ENCODE measurements around the gene TCF12.

Gene TCF12

GRCh38 chr15:57273402-57273801, 355.0 kb downstream of the TCF12 start:
- Histone ChIP-seq H3K27me3 (no peaks in the 10 kb centered on the region), H3K9me3 (no peaks in the 10 kb centered on the region), H3K4me3 (no peak overlapping the region), H3K36me3 (peaks cover 22 to 29% (median 25%) of the 10 kb centered on the region in 3 donors), H3K4me1 (no peaks in the 10 kb centered on the region), H3K27ac (no peak overlapping the region)
- no peak for TF ChIP-seq CTCF (IDR thresholded peaks at IDR 0.05)
- DNase-seq: no peak
- intact Hi-C loops (cut with DNase I; ENCODE audit: low total_unique reads): no loop called here

GRCh38 chr15:57278439-57278838, 360.0 kb downstream of the TCF12 start:
- Histone ChIP-seq H3K27ac (no peak overlapping the region), H3K27me3 (no peaks in the 10 kb centered on the region), H3K4me1 (no peaks in the 10 kb centered on the region), H3K9me3 (no peaks in the 10 kb centered on the region), H3K36me3 (peaks cover 38 to 54% (median 41%) of the 10 kb centered on the region in 3 donors), H3K4me3 (no peak overlapping the region)
- intact Hi-C loops (cut with DNase I; ENCODE audit: low total_unique reads): no loop called here
- no peak for DNase-seq
- TF ChIP-seq CTCF (IDR thresholded peaks at IDR 0.05): no peak

- Histone ChIP-seq H3K27me3 (no peaks in the 10 kb centered on the region), H3K4me1 (no peaks in the 10 kb centered on the region), H3K36me3 (peaks cover 37 to 54% (median 41%) of the 10 kb centered on the region in 3 donors), H3K4me3 (no peak overlapping the region), H3K9me3 (no peaks in the 10 kb centered on the region), H3K27ac (no peak overlapping the region)
- TF ChIP-seq CTCF (IDR thresholded peaks at IDR 0.05): no peak
- intact Hi-C loops (cut with DNase I; ENCODE audit: low total_unique reads): no loop called here
- DNase-seq: no peak
These were observed 362.0 kb downstream of the TCF12 start for GRCh38 chr15:57280464-57280863.

GRCh38 chr15:57281321-57281720, 362.9 kb downstream of the TCF12 start:
- Histone ChIP-seq H3K36me3 (peaks cover 45 to 59% (median 46%) of the 10 kb centered on the region in 3 donors), H3K27me3 (no peaks in the 10 kb centered on the region), H3K9me3 (no peaks in the 10 kb centered on the region), H3K4me1 (no peaks in the 10 kb centered on the region), H3K27ac (no peak overlapping the region), H3K4me3 (no peak overlapping the region)
- no peak for TF ChIP-seq CTCF (IDR thresholded peaks at IDR 0.05)
- intact Hi-C loops (cut with DNase I; ENCODE audit: low total_unique reads): no loop called here
- DNase-seq: no peak

- H3K27me3 ChIP-seq: no peaks in the 10 kb centered on the region
- no peak for TF ChIP-seq CTCF (IDR thresholded peaks at IDR 0.05)
These were observed 364.2 kb downstream of the TCF12 start for GRCh38 chr15:57282686-57283085.

More at GRCh38 chr15:57282686-57283085, 364.2 kb downstream of the TCF12 start:
- Histone ChIP-seq H3K4me3 (no peak overlapping the region), H3K9me3 (no peaks in the 10 kb centered on the region), H3K36me3 (peaks cover 58 to 71% (median 59%) of the 10 kb centered on the region in 3 donors), H3K27ac (no peak overlapping the region), H3K4me1 (no peaks in the 10 kb centered on the region)
- intact Hi-C loops (cut with DNase I; ENCODE audit: low total_unique reads): no loop called here
- no peak for DNase-seq
